ENCODE results near the gene SIM2. TPM values are rescaled to one million over a fixed set of nuclear protein-coding genes. Genes with fewer than 3 reads are reported as not detected.

Gene SIM2
- polyA plus RNA-seq, 3 donors, result 24.0 to 26.1 (median 25.9) TPM

- DNase-seq, result no peak
These were observed 34.9 kb downstream of the SIM2 start for GRCh38 chr21:36733857-36734256.

GRCh38 chr21:36734367-36735200 lies 35.7 kb downstream of the SIM2 start:
- DNase-seq, result no peak

GRCh38 chr21:36735201-36735515 lies 36.2 kb downstream of the SIM2 start:
- no peak for DNase-seq

GRCh38 chr21:36735724-36736320 lies 36.9 kb downstream of the SIM2 start:
- no peak for DNase-seq

GRCh38 chr21:36738489-36739126 lies 39.7 kb downstream of the SIM2 start:
- DNase-seq, result no peak

GRCh38 chr21:36741506-36741905 lies 42.6 kb downstream of the SIM2 start:
- DNase-seq, result no peak

- DNase-seq, result no peak
These were observed 44.1 kb downstream of the SIM2 start for GRCh38 chr21:36743008-36743407.

GRCh38 chr21:36743446-36743845 lies 44.5 kb downstream of the SIM2 start:
- DNase-seq, result no peak

GRCh38 chr21:36744190-36744559 lies 45.3 kb downstream of the SIM2 start:
- no peak for DNase-seq

- DNase-seq, result no peak
These were observed 45.8 kb downstream of the SIM2 start for GRCh38 chr21:36744560-36745231.

GRCh38 chr21:36745459-36745858 lies 46.5 kb downstream of the SIM2 start:
- DNase-seq, result no peak

- DNase-seq, result no peak
These were observed 48.3 kb downstream of the SIM2 start for GRCh38 chr21:36747041-36747814.

GRCh38 chr21:36747815-36748383 lies 49.0 kb downstream of the SIM2 start:
- no peak for DNase-seq

GRCh38 chr21:36749935-36750575 lies 51.1 kb downstream of the SIM2 start:
- no peak for DNase-seq

- DNase-seq, result no peak
These were observed 51.7 kb downstream of the SIM2 start for GRCh38 chr21:36750576-36750959.

- DNase-seq, result no peak
These were observed 52.5 kb downstream of the SIM2 start for GRCh38 chr21:36751383-36751782.

- DNase-seq, result no peak
These were observed 54.6 kb downstream of the SIM2 start for GRCh38 chr21:36753556-36753955.

- no peak for DNase-seq
These were observed 55.5 kb downstream of the SIM2 start for GRCh38 chr21:36754241-36754898.

GRCh38 chr21:36756527-36756926 lies 57.6 kb downstream of the SIM2 start:
- DNase-seq, result no peak

GRCh38 chr21:36757196-36757595 lies 58.3 kb downstream of the SIM2 start:
- no peak for DNase-seq
